ENCODE measurements around the gene ABCF1.

ABCF1 gene

GRCh38 chr6:30626484-30627366 lies 55.5 kb downstream of the ABCF1 start, which contains the start of gene ATAT1:
TSS of gene ATAT1 (plus strand) at chr6:30626874.
- peak; percentile 92 for DNase-seq (ENCODE audit: low read depth, low spot score)

GRCh38 chr6:30635834-30636233 lies 64.6 kb downstream of the ABCF1 start:
- DNase-seq (ENCODE audit: low read depth, low spot score): no peak

- DNase-seq (ENCODE audit: low read depth, low spot score): no peak
Measured at GRCh38 chr6:30640481-30640880, 69.2 kb downstream of the ABCF1 start.

GRCh38 chr6:30641048-30641447 lies 69.8 kb downstream of the ABCF1 start:
- DNase-seq (ENCODE audit: low read depth, low spot score): no peak
